HG03469 (cell line): ENCODE results near the gene NTN3.
"Not testable (repeated sequence)": the region's sequence is repeated elsewhere in the genome, so short reads cannot be mapped to it uniquely, and the experiment has no call there.

ENCODE experiments used
- ATAC-seq: cut with Tn5 transposase; IDR thresholded peaks from one replicate; pipeline ENCODE4 v1.9.1; 2021; ENCODE audit warnings: mild to moderate bottlenecking, moderate library complexity, moderate number of reproducible peaks; ENCODE audit not compliant: unreplicated experiment

Gene NTN3

DNA sequence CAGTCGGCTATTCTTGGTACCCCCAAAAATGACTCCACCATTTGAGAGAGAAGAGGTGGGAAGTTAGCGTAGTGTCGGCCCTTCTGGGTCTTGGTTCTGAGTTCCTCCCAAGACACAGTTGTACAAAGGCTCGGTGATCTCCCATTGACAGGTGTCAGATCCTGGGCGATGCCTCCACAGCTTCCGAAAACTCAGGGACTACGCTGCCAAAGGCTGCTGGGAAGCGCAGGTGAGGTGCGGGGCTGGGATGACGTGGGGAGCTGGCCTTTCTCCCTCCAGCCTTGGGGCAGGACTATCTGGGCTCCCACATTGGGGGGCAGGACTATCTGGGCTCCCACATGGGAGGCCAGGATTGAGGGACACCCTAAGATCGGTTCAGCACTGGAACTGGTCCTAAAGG is 31.5 kb upstream of the NTN3 start:
- ATAC-seq, result no peak

- not testable (repeated sequence) for ATAC-seq
Measured at GRCh38 chr16:2441143-2441804, 29.8 kb upstream of the NTN3 start.

DNA sequence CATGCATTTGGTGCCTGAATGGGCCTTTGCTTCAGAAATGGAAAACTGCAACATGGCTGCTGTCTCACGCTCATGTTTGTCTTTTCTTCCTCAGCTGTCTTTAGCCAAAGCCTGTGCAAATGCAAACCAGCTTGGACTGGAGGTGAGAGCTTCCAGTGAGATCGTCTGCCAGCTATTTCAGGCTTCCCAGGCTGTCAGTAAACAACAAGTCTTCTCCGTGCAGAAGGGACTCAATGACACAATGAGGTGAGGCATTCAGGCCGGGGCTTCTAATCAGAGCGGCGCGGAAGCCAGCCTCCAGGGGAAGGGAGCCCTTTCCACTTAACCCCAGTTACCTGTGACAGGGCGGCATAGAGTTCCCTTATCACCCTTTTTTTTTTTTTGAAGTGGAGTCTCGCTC is 27.5 kb upstream of the NTN3 start:
- no peak for ATAC-seq

GRCh38 chr16:2447920-2448583 is 23.0 kb upstream of the NTN3 start:
- no peak for ATAC-seq

- no peak for ATAC-seq
Measured at GRCh38 chr16:2449118-2449517, 22.0 kb upstream of the NTN3 start.

- no peak for ATAC-seq
Measured at GRCh38 chr16:2450535-2450934, 20.6 kb upstream of the NTN3 start.

DNA sequence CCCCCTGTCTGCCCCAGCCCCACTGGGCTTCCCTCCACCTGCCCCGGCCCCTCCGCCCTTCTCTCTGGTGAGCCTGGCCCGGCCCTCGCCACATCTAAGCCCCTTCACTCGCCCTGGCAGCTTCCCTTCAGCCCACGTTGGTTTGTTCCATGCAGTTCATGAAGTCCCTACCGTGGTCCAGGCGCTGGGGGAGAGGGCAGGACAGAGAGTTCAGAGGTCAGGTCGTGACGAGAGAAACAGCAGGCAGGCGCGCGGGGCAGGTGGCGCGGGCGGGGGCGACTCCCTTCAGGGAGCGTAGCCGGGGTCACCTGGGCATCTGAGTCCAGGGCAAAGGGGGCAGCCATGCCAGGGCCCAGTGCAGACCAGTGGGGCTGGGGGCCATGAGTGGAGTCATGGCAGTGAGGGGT is 20.1 kb upstream of the NTN3 start:
- ATAC-seq, result no peak

- no peak for ATAC-seq
Measured at GRCh38 chr16:2451851-2452320, 19.2 kb upstream of the NTN3 start.

DNA sequence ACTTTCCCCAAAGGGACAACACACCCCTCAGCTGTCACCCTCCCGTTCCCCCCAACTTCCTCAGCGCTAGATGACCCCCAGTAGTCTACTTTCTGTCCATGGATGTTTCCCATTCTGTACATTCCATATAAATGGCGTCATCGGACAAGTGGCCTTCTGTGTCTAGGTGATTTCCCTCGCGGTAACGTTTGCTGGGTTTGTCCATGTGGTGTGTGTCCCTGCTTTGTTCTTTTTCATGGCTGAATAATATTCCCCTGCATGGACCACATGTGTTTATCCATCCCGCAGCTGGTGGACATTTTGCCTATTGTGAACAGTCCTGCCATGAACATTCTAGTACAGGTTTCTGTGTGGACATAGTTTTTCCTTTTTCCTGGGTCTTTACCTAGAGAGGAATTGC is 18.4 kb upstream of the NTN3 start:
- no peak for ATAC-seq

GRCh38 chr16:2455081-2455845 is 15.8 kb upstream of the NTN3 start:
- ATAC-seq, result no peak

DNA sequence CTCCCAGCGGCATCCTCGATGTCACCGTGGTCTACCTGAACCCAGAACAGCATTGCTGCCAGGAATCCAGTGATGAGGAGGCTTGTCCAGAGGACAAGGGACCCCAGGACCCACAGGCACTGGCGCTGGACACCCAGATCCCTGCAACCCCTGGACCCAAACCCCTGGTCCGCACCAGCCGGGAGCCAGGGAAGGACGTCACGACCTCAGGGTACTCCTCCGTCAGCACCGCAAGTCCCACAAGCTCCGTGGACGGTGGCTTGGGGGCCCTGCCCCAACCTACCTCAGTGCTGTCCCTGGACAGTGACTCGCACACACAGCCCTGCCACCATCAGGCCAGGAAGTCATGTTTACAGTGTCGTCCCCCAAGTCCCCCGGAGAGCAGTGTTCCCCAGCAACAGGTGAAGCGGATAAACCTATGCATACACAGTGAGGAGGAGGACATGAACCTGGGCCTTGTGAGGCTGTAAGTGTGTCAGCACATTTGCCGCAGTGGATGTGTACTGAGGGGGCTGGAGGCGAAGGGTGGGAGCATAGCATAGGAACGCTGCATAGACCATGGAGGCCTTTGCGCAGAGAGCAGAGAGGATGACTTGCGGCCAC is 14.4 kb upstream of the NTN3 start:
- ATAC-seq, result no peak

GRCh38 chr16:2457267-2457666 is 13.8 kb upstream of the NTN3 start:
- ATAC-seq, result no peak

GRCh38 chr16:2457946-2458345 is 13.2 kb upstream of the NTN3 start:
- ATAC-seq, result no peak

- ATAC-seq, result no peak
Measured at GRCh38 chr16:2458887-2459646, 12.0 kb upstream of the NTN3 start.

DNA sequence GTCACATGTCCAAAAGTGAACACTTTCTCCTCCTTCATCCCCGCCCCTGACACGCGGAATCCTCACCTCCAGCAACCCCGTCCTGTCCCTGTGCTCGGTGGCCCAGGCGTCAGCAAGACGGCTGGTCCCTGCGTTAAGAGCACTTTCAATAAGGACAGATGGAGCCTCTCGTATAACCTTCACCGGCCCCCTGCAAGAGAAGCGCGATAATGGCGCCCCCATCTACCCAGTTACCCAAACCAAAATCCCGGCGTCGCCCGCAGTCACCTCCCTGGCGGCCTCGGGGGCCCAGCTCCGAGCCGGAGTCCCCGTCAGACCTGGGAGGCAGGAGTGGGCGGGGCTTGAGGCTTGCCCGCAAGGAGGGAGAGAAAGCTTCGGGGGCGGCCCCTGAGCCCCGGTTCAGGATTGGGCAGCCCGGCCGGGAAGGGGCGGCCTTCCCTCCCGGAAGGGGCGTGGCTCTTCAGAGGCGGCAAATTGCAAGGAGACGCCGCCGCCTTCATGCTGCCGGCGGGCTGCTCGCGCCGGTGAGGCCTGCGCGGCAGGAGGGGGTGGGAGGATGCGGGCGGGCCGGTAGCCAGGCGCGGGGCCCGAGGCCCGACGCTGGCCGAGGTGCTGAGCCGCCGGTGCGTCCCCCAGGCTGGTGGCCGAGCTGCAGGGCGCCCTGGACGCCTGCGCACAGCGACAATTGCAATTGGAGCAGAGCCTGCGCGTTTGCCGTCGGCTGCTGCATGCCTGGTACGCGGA is 11.3 kb upstream of the NTN3 start, which contains the start of gene TEDC2:
Gene TEDC2 (plus strand): TSS at position 463 of the 744 bp plus-strand sequence. CDS start 36 bp downstream, at position 499.
- ATAC-seq, result peak; percentile 68

DNA sequence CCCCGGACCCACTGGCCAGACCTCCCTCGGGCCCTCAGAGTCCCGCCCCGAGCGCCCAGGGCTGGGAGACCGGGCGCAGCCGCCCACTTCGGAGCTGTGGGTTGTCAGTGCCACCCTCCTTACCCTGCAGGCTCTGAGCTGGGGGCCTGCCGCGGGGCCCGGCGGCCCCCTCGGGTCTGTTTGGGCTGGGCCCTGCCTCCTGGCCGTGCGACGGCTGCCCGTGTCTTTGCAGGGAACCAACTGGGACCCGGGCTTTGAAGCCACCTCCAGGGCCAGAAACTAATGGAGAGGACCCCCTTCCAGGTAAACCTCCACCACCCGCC is 10.7 kb upstream of the NTN3 start:
- peak; percentile 6 for ATAC-seq

- no peak for ATAC-seq
Measured at GRCh38 chr16:2460916-2461315, 10.2 kb upstream of the NTN3 start.

GRCh38 chr16:2462031-2462866 is 8.8 kb upstream of the NTN3 start:
- no peak for ATAC-seq

GRCh38 chr16:2464333-2464732 is 6.8 kb upstream of the NTN3 start:
- no peak for ATAC-seq
